ENCODE results near the gene ASPSCR1. TPM values are rescaled to one million over a fixed set of nuclear protein-coding genes. Genes with fewer than 3 reads are reported as not detected.
A peak's percentile ranks its signal among the peaks of the same experiment; 100 is the strongest.

ASPSCR1 gene
- total and polyA plus RNA-seq, 2 of the 13 experiments (the other 11 are each of a cell fraction or from before 2014, with no cell fraction given) = 274 to 314 TPM

DNA sequence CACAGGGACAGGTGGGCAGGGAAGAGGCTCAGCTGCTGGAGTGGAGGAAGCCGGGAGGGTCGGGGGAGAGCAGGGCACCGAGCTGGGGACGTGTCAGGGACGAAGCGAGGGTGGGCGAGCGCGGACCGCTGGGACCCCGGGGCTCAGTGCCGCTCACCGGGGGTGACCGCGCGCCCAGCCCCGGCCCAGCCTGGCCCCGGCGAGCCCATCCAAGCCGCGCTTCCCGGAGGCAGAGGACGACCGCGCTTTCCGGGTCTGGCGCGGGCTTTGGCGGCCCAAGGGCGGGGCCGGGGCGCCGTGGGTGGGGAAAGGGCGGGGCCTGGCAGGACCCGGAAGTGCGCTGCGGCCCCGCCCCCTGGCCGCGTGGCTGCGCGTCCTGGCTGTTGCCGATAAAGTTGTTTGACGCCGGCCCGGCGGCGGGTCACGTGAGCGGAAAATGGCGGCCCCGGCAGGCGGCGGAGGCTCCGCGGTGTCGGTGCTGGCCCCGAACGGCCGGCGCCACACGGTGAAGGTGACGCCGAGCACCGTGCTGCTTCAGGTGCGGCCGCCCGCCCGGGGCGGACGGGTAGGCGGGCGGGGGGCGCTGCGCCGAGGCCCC is at the start of gene ASPSCR1 (continued):
- TF ChIP-seq ZFP90 (CRISPR knock-in tag; IDR thresholded peaks at IDR 0.05; ENCODE audit: borderline replicate concordance) = no peak
- TF ChIP-seq ZNF10 (CRISPR knock-in tag; IDR thresholded peaks at IDR 0.05; ENCODE audit: borderline replicate concordance, low read depth) = no peak
- peak; percentile 48 for TF ChIP-seq ATF7-NPFF (CRISPR knock-in tag; IDR thresholded peaks at IDR 0.05; ENCODE audit: low read depth)
- 0 out of 2 replicates have a peak, but pooled peaks have one; percentile 31 for TF ChIP-seq ZNF143 (CRISPR knock-in tag; IDR thresholded peaks at IDR 0.05)
- TF ChIP-seq, protein P1, sequence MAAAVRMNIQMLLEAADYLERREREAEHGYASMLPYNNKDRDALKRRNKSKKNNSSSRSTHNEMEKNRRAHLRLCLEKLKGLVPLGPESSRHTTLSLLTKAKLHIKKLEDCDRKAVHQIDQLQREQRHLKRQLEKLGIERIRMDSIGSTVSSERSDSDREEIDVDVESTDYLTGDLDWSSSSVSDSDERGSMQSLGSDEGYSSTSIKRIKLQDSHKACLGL (CRISPR knock-in tag; IDR thresholded peaks at IDR 0.05) = peak; percentile 95
- TF ChIP-seq RFXANK (CRISPR knock-in tag; IDR thresholded peaks at IDR 0.05) = no peak
- TF ChIP-seq, protein P2, sequence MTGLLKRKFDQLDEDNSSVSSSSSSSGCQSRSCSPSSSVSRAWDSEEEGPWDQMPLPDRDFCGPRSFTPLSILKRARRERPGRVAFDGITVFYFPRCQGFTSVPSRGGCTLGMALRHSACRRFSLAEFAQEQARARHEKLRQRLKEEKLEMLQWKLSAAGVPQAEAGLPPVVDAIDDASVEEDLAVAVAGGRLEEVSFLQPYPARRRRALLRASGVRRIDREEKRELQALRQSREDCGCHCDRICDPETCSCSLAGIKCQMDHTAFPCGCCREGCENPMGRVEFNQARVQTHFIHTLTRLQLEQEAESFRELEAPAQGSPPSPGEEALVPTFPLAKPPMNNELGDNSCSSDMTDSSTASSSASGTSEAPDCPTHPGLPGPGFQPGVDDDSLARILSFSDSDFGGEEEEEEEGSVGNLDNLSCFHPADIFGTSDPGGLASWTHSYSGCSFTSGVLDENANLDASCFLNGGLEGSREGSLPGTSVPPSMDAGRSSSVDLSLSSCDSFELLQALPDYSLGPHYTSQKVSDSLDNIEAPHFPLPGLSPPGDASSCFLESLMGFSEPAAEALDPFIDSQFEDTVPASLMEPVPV (CRISPR knock-in tag; IDR thresholded peaks at IDR 0.05) = peak; percentile 50; the same call in 1 of the 2 replicates
- TF ChIP-seq PAF1 (CRISPR knock-in tag; IDR thresholded peaks at IDR 0.05) = no peak; the same call in 1 of the 2 replicates
- no peak; the same call in 1 of the 2 replicates for TF ChIP-seq TBX2 (CRISPR knock-in tag; IDR thresholded peaks at IDR 0.05; ENCODE audit: borderline replicate concordance)
- TF ChIP-seq PHF20 (CRISPR knock-in tag; IDR thresholded peaks at IDR 0.05) = peak; percentile 85
- TF ChIP-seq U2AF2 (IDR thresholded peaks at IDR 0.05; ENCODE audit: low read depth, low read length) = no peak
- peak; percentile 67; the same call in 1 of the 2 replicates for TF ChIP-seq ZNF768 (CRISPR knock-in tag; IDR thresholded peaks at IDR 0.05)
- TF ChIP-seq SNRNP70 (IDR thresholded peaks at IDR 0.05; ENCODE audit: low read depth, low read length) = no peak
- no peak; the same call in 1 of the 2 replicates for TF ChIP-seq ZNF329 (CRISPR knock-in tag; IDR thresholded peaks at IDR 0.05; ENCODE audit: low read depth)
- TF ChIP-seq HHEX (CRISPR knock-in tag; IDR thresholded peaks at IDR 0.05) = no peak
- TF ChIP-seq GATAD1 (CRISPR knock-in tag; IDR thresholded peaks at IDR 0.05) = peak; percentile 87
- no peak; the same call in 1 of the 2 replicates for TF ChIP-seq KAT7 (CRISPR knock-in tag; IDR thresholded peaks at IDR 0.05; ENCODE audit: borderline replicate concordance)
- TF ChIP-seq, protein P3, sequence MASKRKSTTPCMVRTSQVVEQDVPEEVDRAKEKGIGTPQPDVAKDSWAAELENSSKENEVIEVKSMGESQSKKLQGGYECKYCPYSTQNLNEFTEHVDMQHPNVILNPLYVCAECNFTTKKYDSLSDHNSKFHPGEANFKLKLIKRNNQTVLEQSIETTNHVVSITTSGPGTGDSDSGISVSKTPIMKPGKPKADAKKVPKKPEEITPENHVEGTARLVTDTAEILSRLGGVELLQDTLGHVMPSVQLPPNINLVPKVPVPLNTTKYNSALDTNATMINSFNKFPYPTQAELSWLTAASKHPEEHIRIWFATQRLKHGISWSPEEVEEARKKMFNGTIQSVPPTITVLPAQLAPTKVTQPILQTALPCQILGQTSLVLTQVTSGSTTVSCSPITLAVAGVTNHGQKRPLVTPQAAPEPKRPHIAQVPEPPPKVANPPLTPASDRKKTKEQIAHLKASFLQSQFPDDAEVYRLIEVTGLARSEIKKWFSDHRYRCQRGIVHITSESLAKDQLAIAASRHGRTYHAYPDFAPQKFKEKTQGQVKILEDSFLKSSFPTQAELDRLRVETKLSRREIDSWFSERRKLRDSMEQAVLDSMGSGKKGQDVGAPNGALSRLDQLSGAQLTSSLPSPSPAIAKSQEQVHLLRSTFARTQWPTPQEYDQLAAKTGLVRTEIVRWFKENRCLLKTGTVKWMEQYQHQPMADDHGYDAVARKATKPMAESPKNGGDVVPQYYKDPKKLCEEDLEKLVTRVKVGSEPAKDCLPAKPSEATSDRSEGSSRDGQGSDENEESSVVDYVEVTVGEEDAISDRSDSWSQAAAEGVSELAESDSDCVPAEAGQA (IDR thresholded peaks at IDR 0.05; ENCODE audit: low read depth) = peak; percentile 91
- TF ChIP-seq, protein P3 (CRISPR knock-in tag; IDR thresholded peaks at IDR 0.05; ENCODE audit: borderline replicate concordance) = peak; percentile 40; the same call in 1 of the 2 replicates
